GM12865 (cell line): ENCODE results near the gene HTRA2.
A peak's percentile ranks its signal among the peaks of the same experiment; 100 is the strongest.

Source experiments
- DNase-seq: peaks from one replicate; pipeline ENCODE4 v3.0.0; 2010; ENCODE audit warnings: low read depth
- H3K4me3 ChIP-seq: 2 replicates; pipeline ENCODE4 v1.5.1; 2011; ENCODE audit warnings: mild to moderate bottlenecking, low read depth, low read length, control low read depth
- TF ChIP-seq, protein P1 (sequence below): IDR thresholded peaks from 2 replicates; pipeline ENCODE4 v1.5.1; 2011; ENCODE audit warnings: low read length, control low read depth, low read depth, inconsistent platforms; ENCODE audit not compliant: insufficient read depth; ENCODE audit errors: missing control alignments

HTRA2 gene

DNA sequence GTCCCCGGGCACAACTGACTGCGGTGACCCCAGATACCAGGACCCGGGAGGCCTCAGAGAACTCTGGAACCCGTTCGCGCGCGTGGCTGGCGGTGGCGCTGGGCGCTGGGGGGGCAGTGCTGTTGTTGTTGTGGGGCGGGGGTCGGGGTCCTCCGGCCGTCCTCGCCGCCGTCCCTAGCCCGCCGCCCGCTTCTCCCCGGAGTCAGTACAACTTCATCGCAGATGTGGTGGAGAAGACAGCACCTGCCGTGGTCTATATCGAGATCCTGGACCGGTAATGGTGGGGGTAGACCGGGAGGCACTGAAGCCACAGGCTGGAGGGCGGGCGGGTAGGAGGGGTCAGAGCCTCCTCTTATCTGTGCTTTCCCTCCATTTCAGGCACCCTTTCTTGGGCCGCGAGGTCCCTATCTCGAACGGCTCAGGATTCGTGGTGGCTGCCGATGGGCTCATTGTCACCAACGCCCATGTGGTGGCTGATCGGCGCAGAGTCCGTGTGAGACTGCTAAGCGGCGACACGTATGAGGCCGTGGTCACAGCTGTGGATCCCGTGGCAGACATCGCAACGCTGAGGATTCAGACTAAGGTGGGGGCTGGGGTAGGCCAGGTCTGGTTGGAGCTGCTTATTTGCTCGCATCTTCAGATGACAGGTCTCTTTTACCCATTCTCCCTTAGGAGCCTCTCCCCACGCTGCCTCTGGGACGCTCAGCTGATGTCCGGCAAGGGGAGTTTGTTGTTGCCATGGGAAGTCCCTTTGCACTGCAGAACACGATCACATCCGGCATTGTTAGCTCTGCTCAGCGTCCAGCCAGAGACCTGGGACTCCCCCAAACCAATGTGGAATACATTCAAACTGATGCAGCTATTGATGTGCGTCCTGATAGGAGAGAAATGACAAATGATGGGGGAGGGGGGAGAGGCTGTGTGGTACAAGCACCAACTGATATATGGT is 780 bp downstream of the HTRA2 start:
- DNase-seq: peak; percentile 90
- H3K4me3 ChIP-seq: peak overlapping the region; percentile 95
- TF ChIP-seq, protein P1, sequence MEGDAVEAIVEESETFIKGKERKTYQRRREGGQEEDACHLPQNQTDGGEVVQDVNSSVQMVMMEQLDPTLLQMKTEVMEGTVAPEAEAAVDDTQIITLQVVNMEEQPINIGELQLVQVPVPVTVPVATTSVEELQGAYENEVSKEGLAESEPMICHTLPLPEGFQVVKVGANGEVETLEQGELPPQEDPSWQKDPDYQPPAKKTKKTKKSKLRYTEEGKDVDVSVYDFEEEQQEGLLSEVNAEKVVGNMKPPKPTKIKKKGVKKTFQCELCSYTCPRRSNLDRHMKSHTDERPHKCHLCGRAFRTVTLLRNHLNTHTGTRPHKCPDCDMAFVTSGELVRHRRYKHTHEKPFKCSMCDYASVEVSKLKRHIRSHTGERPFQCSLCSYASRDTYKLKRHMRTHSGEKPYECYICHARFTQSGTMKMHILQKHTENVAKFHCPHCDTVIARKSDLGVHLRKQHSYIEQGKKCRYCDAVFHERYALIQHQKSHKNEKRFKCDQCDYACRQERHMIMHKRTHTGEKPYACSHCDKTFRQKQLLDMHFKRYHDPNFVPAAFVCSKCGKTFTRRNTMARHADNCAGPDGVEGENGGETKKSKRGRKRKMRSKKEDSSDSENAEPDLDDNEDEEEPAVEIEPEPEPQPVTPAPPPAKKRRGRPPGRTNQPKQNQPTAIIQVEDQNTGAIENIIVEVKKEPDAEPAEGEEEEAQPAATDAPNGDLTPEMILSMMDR: no peak

DNA sequence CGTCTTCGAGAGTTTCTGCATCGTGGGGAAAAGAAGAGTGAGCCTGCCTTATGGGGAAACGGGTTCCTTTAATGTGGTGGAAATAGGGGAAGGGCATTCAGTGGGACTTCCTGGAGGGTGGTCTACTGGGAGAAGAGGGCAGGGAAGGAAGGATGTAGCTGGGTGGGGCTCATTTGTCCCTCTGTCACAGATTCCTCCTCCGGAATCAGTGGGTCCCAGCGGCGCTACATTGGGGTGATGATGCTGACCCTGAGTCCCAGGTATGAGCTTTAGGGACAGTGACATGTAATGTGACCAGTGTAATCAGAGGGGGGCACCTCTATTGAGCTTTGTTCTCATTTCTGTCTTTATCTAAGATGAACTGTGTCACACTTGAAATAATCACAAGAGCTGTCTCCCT is 1.9 kb downstream of the HTRA2 start:
- TF ChIP-seq, protein P1: no peak

DNA sequence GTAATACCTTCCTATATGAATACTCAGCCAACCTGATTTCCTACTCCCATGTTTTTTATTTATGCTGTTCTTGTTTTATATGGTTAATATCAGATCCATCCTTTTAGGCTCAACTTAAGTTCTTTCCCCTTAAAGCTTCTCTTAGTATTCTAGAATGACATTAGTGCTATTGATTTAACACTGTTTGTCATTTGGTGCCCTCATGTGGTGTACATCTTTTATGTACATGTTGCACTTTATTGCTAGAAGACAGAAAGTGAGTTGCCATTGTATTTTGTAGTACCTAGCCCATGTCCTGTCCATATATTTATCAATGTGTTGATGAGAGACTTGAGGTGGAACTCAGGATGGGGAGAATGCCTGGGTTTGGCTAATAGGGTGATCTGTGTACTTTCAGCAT is 2.5 kb downstream of the HTRA2 start:
- peak; percentile 65 for DNase-seq
- no peak overlapping the region for H3K4me3 ChIP-seq
- TF ChIP-seq, protein P1: peak; percentile 22

More for the DNA sequence above, 1.9 kb downstream of the HTRA2 start:
- no peak for DNase-seq
- H3K4me3 ChIP-seq: peak overlapping the region; percentile 95

DNA sequence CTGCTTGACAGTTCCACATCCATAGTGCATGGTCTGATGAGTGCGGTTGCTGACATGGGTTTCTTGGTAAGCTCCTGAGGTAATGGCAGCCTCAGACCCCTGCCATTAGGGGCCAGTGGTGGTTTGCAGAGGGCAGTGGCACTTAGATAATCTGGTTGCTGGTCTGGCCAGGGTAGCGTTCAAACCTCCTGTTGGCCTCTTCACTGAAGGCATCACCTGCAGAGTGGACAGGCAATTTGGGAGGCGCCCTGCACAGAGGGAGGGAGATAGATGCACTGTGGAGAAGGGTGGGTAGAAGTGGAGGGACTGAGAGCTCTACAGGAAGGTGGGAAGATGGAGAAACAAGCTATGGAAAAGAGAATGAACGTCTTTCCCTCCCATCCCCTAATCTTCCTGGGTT is 3.7 kb downstream of the HTRA2 start:
- DNase-seq: no peak
- TF ChIP-seq, protein P1: no peak
- H3K4me3 ChIP-seq: no peak overlapping the region

DNA sequence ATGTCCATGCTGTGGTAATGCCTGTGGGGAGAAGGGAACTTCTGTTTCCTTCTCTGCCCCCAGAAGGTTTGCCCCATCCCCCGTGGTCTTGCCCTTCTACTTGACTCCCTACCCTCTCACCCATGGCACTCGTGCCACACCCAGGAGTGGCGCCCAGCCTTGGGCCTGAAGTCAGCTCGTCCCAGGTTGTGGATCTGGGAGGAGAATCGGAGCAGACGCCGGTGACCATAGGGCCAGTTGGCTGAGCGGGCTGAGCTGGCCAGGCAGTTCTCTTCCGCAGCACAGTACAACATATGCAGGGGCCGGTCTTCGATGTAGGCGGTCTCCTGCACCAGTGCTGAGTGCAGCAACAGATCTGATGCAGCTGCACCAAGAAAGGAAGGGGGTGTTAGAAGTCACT is 4.7 kb downstream of the HTRA2 start:
- TF ChIP-seq, protein P1: no peak
- no peak for DNase-seq
- H3K4me3 ChIP-seq: no peak overlapping the region

DNA sequence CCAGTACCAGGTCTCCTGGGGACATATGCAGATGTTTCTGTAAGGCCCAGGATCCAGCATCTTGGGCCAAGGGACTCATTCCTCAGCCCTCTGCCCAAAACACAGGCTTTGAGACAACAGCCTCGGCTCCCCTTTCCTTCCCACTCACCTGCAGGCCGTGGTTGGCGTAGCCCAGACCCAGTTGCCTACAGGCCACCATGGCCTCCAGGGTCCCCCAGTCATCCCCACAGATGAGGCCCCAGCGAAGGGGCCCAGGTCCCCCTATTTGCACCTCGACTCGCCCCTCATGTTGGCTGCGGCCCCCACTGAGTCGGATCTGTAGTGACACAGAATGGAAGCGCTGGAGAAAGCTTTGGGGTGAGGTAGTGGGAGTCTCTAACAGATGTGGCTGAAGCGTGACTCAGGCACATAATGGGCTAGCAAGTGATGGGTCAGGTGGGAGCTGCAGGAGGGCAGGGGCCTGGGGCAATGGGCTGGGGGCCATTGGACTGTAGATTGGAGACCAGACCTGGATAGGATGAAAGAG is 5.8 kb downstream of the HTRA2 start:
- no peak overlapping the region for H3K4me3 ChIP-seq
- DNase-seq: no peak
- TF ChIP-seq, protein P1: no peak
